Erythroblast (primary cell): Measurements from ENCODE around the gene URM1.

Source experiments
- GATA1 ChIP-seq: IDR thresholded peaks from 2 replicates; pipeline ENCODE4 v1.6.1; 2011; ENCODE audit warnings: low read depth, mild to moderate bottlenecking, control low read depth, low read length, moderate library complexity
- POLR2A ChIP-seq: IDR thresholded peaks from 2 replicates; pipeline ENCODE4 v1.6.1; 2011; ENCODE audit warnings: mild to moderate bottlenecking, low read length

DNA sequence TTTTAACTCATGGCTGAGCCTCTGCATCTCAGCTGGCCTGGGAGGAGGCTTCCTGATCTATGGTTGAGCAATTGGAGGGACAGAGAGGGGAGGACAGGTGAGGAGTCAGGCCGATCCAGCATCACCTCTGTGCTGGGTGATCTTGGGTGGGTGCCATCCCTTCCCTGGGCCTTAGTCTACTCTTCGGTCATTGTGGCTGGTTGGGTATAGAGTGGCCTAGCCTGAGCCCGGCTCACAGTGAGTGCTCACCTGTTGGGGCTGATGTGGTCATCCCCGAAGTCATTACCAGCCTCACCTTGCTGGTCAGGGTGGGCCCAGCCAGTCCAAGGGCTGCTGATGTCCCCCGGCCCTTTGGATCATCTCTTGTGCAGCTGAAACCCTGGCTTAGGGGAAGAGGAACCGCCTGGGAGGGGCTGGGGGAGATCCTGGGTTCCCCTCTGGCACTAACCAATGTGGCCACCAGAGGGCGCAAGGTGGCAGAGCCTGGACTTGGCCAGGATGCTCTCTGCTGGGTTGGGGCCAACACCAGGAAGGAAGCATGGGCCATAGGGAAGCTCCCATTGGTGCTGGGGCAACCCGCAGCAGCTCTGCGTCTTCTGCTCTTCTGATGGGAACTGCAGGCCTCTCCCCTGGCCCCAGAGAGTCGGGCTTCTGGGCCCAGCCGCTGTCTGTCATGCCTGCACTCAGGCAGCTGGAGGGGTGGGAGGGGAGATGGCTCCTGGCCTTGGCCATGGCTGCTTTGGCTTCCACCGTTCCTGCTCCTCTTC is 67.4 kb downstream of the URM1 start:
- TF ChIP-seq POLR2A (no peak), GATA1 (no peak)
